Measurements from ENCODE around the gene SSBP2. TPM values are rescaled to one million over a fixed set of nuclear protein-coding genes. Genes with fewer than 3 reads are reported as not detected.

Gene SSBP2
- total RNA-seq, 4 donors from 2014 or later, result 45.3 to 83.1 (median 61.7) TPM

DNA sequence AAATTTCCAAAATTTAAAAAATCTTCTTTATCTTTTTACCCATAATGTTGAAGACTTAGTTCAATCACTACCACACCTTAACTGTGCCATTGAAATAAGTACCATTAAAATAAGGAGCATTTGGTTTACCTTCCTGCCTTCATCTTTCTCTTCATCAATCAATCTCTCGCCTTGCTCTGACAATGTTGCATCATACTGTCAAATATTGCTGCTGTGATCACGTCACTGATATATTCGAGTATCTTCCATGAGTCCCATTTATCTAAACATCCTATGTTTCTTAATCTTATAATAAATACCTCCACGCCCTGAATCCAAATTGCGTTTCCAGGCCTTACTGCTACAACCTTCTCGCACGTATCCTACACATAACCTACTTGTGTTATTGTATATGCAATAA lies 201.8 kb downstream of the SSBP2 start:
- no peak for TF ChIP-seq POLR2A (IDR thresholded peaks at IDR 0.05)
- TF ChIP-seq, protein P1, sequence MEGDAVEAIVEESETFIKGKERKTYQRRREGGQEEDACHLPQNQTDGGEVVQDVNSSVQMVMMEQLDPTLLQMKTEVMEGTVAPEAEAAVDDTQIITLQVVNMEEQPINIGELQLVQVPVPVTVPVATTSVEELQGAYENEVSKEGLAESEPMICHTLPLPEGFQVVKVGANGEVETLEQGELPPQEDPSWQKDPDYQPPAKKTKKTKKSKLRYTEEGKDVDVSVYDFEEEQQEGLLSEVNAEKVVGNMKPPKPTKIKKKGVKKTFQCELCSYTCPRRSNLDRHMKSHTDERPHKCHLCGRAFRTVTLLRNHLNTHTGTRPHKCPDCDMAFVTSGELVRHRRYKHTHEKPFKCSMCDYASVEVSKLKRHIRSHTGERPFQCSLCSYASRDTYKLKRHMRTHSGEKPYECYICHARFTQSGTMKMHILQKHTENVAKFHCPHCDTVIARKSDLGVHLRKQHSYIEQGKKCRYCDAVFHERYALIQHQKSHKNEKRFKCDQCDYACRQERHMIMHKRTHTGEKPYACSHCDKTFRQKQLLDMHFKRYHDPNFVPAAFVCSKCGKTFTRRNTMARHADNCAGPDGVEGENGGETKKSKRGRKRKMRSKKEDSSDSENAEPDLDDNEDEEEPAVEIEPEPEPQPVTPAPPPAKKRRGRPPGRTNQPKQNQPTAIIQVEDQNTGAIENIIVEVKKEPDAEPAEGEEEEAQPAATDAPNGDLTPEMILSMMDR (IDR thresholded peaks at IDR 0.05), result no peak
- DNase-seq (ENCODE audit: low spot score in 2 of 2), result no peak
- no peak overlapping the region for H3K4me3 ChIP-seq (ENCODE audit: low read depth, poor library complexity, severe bottlenecking)
- 91 to 96% methylated on average over 7 of the region's 7 CpGs for WGBS, 2 donors
- intact Hi-C loops (cut with DNase I; ENCODE audit: low total_unique reads), result no loop called here

DNA sequence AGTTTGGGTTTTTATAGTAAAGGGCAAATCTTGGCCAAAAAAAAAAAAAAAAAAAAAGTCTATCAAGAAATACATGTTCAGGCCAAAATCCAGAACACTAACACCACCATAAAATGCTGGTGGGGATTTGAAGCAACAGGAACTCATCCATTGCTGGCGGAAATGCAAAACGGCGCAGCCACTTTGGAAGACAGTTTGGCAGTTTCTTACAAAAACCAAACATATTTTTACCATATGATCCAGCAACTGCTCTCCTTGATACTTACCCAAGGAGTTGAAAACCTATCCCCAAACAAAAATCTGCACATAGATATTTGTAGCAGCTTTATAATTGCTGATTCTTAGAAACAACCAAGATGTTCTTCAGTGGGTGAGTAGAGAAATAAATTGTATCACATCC lies 203.9 kb downstream of the SSBP2 start:
- intact Hi-C loops (cut with DNase I; ENCODE audit: low total_unique reads), result no loop called here
- no peak for DNase-seq (ENCODE audit: low spot score in 2 of 2)
- no peak overlapping the region for H3K4me3 ChIP-seq (ENCODE audit: low read depth, poor library complexity, severe bottlenecking)
- 95 to 98% methylated on average over 3 of the region's 3 CpGs for WGBS, 2 donors
- TF ChIP-seq POLR2A (IDR thresholded peaks at IDR 0.05), result no peak
- TF ChIP-seq, protein P1 (IDR thresholded peaks at IDR 0.05), result no peak

DNA sequence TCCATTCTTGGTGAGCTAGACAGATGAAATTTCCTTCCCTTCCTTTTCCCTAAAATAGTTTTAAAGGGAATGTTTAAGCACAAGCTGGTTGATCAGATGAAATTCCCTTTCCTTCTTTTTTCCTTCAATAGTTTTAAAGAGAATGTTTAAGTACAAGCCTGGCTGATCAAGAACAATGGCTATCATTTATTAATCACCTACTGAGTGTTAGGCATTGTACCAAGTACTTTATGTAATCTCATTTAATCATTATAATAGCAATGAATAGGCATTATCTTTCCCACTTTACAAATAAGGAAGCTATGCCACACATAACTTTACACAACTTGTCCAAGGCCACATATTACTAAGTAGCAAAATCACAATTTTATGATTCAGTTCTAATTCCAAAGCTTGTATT lies 205.0 kb downstream of the SSBP2 start:
- TF ChIP-seq, protein P1 (IDR thresholded peaks at IDR 0.05), result no peak
- no peak for TF ChIP-seq POLR2A (IDR thresholded peaks at IDR 0.05)
- H3K4me3 ChIP-seq (ENCODE audit: low read depth, poor library complexity, severe bottlenecking), result no peak overlapping the region
- DNase-seq (ENCODE audit: low spot score in 2 of 2), result no peak
- intact Hi-C loops (cut with DNase I; ENCODE audit: low total_unique reads), result no loop called here

DNA sequence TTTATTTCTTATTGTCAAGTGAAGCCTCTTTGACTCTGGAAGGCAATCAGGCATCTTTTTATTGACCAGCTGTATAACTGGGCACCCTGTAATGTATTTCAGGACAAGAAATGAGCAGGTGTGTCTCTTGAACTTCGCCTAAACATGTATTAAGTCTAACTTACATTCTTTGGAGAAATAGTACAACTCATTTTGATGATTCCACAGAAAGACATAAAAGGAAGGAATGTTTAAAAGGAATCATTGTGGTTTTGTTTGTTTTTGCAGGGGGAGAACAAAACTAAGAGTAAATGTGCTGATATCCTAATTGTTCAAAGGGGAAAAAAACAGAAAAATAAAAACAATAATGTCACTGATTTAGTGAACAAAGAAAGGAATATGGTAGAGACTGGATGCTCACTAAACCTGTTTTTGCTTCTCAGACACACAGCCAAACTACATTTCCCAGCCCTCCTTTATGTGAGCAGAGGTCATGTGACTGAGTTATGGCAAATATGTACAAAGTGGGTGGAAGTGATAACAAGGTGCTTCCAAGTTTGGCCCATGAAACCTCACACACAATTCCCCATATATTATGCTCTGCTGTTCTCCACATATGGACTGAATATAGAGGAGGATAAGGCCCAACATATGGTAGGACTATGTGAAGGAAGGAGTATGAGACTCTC lies 206.4 kb downstream of the SSBP2 start:
- DNase-seq (ENCODE audit: low spot score in 2 of 2), result no peak
- intact Hi-C loops (cut with DNase I; ENCODE audit: low total_unique reads), result no loop called here
- 93 to 98% methylated on average over 1 of the region's 1 CpG for WGBS, 2 donors
- no peak overlapping the region for H3K4me3 ChIP-seq (ENCODE audit: low read depth, poor library complexity, severe bottlenecking)
- TF ChIP-seq, protein P1 (IDR thresholded peaks at IDR 0.05), result no peak
- TF ChIP-seq POLR2A (IDR thresholded peaks at IDR 0.05), result no peak

DNA sequence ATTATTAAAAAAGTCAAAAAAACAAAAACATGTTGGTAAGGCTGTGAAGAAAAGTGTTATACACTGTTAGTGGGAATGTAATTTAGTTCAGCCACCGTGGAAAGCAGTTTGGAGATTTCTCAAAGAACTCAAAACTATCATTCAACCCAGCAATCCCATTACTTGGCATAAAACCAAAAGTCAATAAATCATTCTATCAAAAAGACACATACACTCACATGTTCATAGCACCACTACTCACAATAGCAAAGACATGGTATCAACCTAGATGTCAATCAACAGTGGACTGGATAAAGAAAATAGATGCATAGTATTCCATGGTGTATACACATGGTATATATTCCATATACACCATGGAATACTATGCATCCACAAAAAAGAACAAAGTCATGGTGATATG lies 208.7 kb downstream of the SSBP2 start:
- TF ChIP-seq, protein P1 (IDR thresholded peaks at IDR 0.05), result no peak
- TF ChIP-seq POLR2A (IDR thresholded peaks at IDR 0.05), result no peak
- intact Hi-C loops (cut with DNase I; ENCODE audit: low total_unique reads), result no loop called here
- WGBS, 2 donors, result 83 to 85% methylated on average over 1 of the region's 1 CpG
- DNase-seq (ENCODE audit: low spot score in 2 of 2), result no peak
- H3K4me3 ChIP-seq (ENCODE audit: low read depth, poor library complexity, severe bottlenecking), result no peak overlapping the region
